ENCODE measurements around the gene CREB5.

GRCh38 chr7:28675429-28675828 lies 263.1 kb downstream of the CREB5 start:
- no peak for TF ChIP-seq TEAD4 (IDR thresholded peaks at IDR 0.05; ENCODE audit: low read depth, low read length)
- TF ChIP-seq KDM5A (IDR thresholded peaks at IDR 0.05; ENCODE audit: low read length) = no peak
- no peak for TF ChIP-seq CTCF (IDR thresholded peaks at IDR 0.05; ENCODE audit: control extremely low read depth in 1 of 3, insufficient read depth in 1 of 3, low read depth in 1 of 3, low read length in 3 of 3)
- TF ChIP-seq SP1 (IDR thresholded peaks at IDR 0.05; ENCODE audit: low read depth, low read length) = no peak
- no peak for TF ChIP-seq POLR2A (IDR thresholded peaks at IDR 0.05; ENCODE audit: control extremely low read depth in 1 of 2, low read depth in 2 of 2, low read length in 2 of 2)
- TF ChIP-seq POLR2AphosphoS5 (IDR thresholded peaks at IDR 0.05; ENCODE audit: low read depth, low read length) = no peak
- no peak for TF ChIP-seq TAF1 (IDR thresholded peaks at IDR 0.05; ENCODE audit: low read depth, low read length)
- no peak for TF ChIP-seq SUZ12 (IDR thresholded peaks at IDR 0.05; ENCODE audit: low read length)
- no peak for TF ChIP-seq RXRA (IDR thresholded peaks at IDR 0.05; ENCODE audit: insufficient read depth, low read depth, low read length)
- TF ChIP-seq CREB1 (IDR thresholded peaks at IDR 0.05) = no peak
- no peak for TF ChIP-seq RNF2 (IDR thresholded peaks at IDR 0.05; ENCODE audit: borderline replicate concordance, low read depth, low read length, missing control alignments, poor library complexity, severe bottlenecking)
